Measurements from ENCODE around the gene TSHZ2.

- TF ChIP-seq CTCF (IDR thresholded peaks at IDR 0.05; ENCODE audit: low read depth, low read length) (no peak), EZH2phosphoT487 (IDR thresholded peaks at IDR 0.05; ENCODE audit: low read depth) (no peak)
Observed at GRCh38 chr20:53163486-53163885, 191.3 kb downstream of the TSHZ2 start.
